Measurements from ENCODE around the gene PLXDC1.
"Not testable (repeated sequence)": the region's sequence is repeated elsewhere in the genome, so short reads cannot be mapped to it uniquely, and the experiment has no call there.

Gene PLXDC1

GRCh38 chr17:39183720-39184119, 32.3 kb upstream of the PLXDC1 start:
- DNase-seq (ENCODE audit: low read depth): no peak

GRCh38 chr17:39183045-39183444, 31.6 kb upstream of the PLXDC1 start:
- no peak overlapping the region for H3K4me3 ChIP-seq (ENCODE audit: low read depth, low read length)
- DNase-seq (ENCODE audit: low read depth): no peak

More at GRCh38 chr17:39183720-39184119, 32.3 kb upstream of the PLXDC1 start:
- no peak overlapping the region for H3K4me3 ChIP-seq (ENCODE audit: low read depth, low read length)

- H3K4me3 ChIP-seq (ENCODE audit: low read depth, low read length): no peak overlapping the region
- DNase-seq (ENCODE audit: low read depth): no peak
Observed at GRCh38 chr17:39181303-39181702, 29.9 kb upstream of the PLXDC1 start.

- no peak for DNase-seq (ENCODE audit: low read depth)
- H3K4me3 ChIP-seq (ENCODE audit: low read depth, low read length): no peak overlapping the region
Observed at GRCh38 chr17:39178536-39178935, 27.1 kb upstream of the PLXDC1 start.

GRCh38 chr17:39177256-39177655, 25.8 kb upstream of the PLXDC1 start:
- no peak for DNase-seq (ENCODE audit: low read depth)
- no peak overlapping the region for H3K4me3 ChIP-seq (ENCODE audit: low read depth, low read length)

GRCh38 chr17:39175695-39176093, 24.3 kb upstream of the PLXDC1 start:
- no peak for DNase-seq (ENCODE audit: low read depth)

GRCh38 chr17:39174920-39175694, 23.7 kb upstream of the PLXDC1 start:
- H3K4me3 ChIP-seq (ENCODE audit: low read depth, low read length): no peak overlapping the region
- DNase-seq (ENCODE audit: low read depth): no peak

More at GRCh38 chr17:39175695-39176093, 24.3 kb upstream of the PLXDC1 start:
- H3K4me3 ChIP-seq (ENCODE audit: low read depth, low read length): no peak overlapping the region

- no peak for DNase-seq (ENCODE audit: low read depth)
- no peak overlapping the region for H3K4me3 ChIP-seq (ENCODE audit: low read depth, low read length)
Observed at GRCh38 chr17:39173526-39174274, 22.3 kb upstream of the PLXDC1 start.

- DNase-seq (ENCODE audit: low read depth): no peak
- no peak overlapping the region for H3K4me3 ChIP-seq (ENCODE audit: low read depth, low read length)
Observed at GRCh38 chr17:39173080-39173479, 21.6 kb upstream of the PLXDC1 start.

- no peak overlapping the region for H3K4me3 ChIP-seq (ENCODE audit: low read depth, low read length)
- DNase-seq (ENCODE audit: low read depth): no peak
Observed at GRCh38 chr17:39171933-39172332, 20.5 kb upstream of the PLXDC1 start.

GRCh38 chr17:39170558-39170957, 19.1 kb upstream of the PLXDC1 start:
- DNase-seq (ENCODE audit: low read depth): no peak
- no peak overlapping the region for H3K4me3 ChIP-seq (ENCODE audit: low read depth, low read length)

GRCh38 chr17:39170109-39170508, 18.7 kb upstream of the PLXDC1 start:
- no peak overlapping the region for H3K4me3 ChIP-seq (ENCODE audit: low read depth, low read length)
- DNase-seq (ENCODE audit: low read depth): no peak

- H3K4me3 ChIP-seq (ENCODE audit: low read depth, low read length): no peak overlapping the region
- no peak for DNase-seq (ENCODE audit: low read depth)
Observed at GRCh38 chr17:39169518-39169917, 18.1 kb upstream of the PLXDC1 start.

GRCh38 chr17:39169101-39169500, 17.7 kb upstream of the PLXDC1 start:
- H3K4me3 ChIP-seq (ENCODE audit: low read depth, low read length): no peak overlapping the region
- DNase-seq (ENCODE audit: low read depth): no peak

- H3K4me3 ChIP-seq (ENCODE audit: low read depth, low read length); DNase-seq (ENCODE audit: low read depth): not testable (repeated sequence)
Observed at GRCh38 chr17:39168503-39168902, 17.1 kb upstream of the PLXDC1 start.

GRCh38 chr17:39167476-39167875, 16.0 kb upstream of the PLXDC1 start:
- no peak for DNase-seq (ENCODE audit: low read depth)
- no peak overlapping the region for H3K4me3 ChIP-seq (ENCODE audit: low read depth, low read length)

- H3K4me3 ChIP-seq (ENCODE audit: low read depth, low read length): no peak overlapping the region
- DNase-seq (ENCODE audit: low read depth): no peak
Observed at GRCh38 chr17:39166437-39167335, 15.2 kb upstream of the PLXDC1 start.

- peak within 1 kb of the TSS; percentile 44 for H3K4me3 ChIP-seq (ENCODE audit: low read depth, low read length)
- no peak for DNase-seq (ENCODE audit: low read depth)
Observed at GRCh38 chr17:39165841-39166349, 14.5 kb upstream of the PLXDC1 start, which contains the start of gene ARL5C. Gene ARL5C (minus strand): TSS chr17:39166161. CDS start chr17:39165760, 401 bp downstream.

- peak overlapping the region; percentile 44 for H3K4me3 ChIP-seq (ENCODE audit: low read depth, low read length)
- no peak for DNase-seq (ENCODE audit: low read depth)
Observed at GRCh38 chr17:39165178-39165840, 13.9 kb upstream of the PLXDC1 start.

All from skeletal muscle cell (primary cell).